GM19023 (cell line): ENCODE data around the gene CNPY2.
"Not testable (repeated sequence)": the region's sequence is repeated elsewhere in the genome, so short reads cannot be mapped to it uniquely, and the experiment has no call there.

Source experiments
- ATAC-seq: cut with Tn5 transposase; IDR thresholded peaks from one replicate; pipeline ENCODE4 v1.9.1; 2021; ENCODE audit warnings: mild to moderate bottlenecking, moderate library complexity; ENCODE audit not compliant: unreplicated experiment

Gene CNPY2

GRCh38 chr12:56333679-56334489, 18.1 kb upstream of the CNPY2 start, which contains the start of gene PAN2:
TSS of gene PAN2 (minus strand) at chr12:56334000. CDS start at chr12:56333094, 906 bp downstream.
- ATAC-seq = peak; percentile 95

DNA sequence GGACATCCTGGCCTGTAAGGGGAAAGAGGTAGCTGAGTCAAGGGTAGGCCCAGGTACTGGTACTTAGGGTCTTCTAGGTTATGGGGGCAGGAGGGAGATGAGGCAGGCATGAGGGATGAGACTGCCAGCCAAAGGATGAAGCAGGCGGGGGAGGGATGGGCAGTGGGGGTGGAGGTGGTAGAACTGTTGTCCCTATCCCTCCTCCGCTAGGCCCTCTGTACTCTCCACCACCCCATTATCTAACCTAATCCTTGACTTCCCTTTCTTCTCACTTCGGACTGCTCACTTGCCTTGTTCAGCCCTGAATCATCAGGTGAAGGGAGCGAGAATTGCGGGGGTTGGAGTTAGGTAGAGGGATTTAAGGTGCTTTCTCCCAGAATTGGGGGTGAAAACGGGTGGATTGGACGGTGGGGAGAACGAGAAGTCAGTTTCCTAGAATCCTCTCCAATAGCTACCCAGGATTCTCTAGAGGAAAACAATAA, 17.4 kb upstream of the CNPY2 start:
- ATAC-seq = no peak

DNA sequence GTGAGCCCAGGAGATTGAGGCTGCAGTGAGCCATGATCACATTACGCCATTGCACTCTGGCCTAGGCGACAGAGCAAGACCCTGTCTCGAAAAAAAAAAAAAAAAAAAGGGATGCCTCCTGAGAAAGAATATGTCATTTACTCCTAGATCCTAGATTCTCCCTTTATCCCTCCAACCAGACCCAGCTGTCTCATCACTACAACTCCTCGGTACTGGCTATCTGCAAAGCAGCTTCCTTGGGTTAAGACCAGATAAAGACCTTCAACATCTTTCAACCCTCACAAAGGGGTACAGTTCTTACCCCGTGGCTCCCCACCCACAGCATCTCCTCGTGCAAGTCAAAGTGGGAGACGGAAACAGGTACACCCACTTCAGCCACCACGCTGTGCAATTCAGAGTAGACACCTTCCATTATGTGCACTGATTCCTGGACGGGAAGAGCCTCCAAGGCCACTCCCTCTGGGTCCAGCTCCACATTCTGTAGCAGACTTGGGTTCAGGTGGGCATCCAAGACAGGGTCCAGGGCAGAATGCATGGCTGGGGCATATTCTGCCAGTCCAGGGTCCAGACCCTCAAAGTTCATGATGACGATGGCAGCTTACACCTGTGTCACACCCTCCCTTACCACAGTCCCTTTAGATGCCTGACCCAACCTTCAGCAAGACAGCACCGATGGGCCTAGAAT, 16.9 kb upstream of the CNPY2 start:
- no peak for ATAC-seq

GRCh38 chr12:56330936-56331490, 15.2 kb upstream of the CNPY2 start:
- ATAC-seq = no peak

DNA sequence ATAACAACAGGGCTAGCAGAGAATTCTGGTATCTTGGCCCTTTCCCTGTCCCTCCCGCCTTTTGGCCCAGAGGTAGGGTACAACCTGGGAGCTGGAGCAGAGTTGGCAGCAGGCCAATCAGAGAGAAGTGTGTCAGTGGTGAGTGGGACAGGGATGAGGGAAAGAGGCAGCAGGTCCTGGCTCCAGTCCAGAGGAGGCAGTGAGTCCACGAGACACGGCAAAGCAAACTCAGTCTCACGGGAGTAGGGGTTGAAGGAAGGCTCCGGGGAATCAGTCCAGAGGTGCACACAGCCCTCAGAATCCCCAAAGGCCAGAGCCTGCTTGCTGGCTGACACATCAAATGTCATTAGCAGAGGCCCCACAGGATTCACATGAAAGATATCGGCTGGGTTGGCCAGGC, 10.7 kb upstream of the CNPY2 start:
- ATAC-seq = no peak

DNA sequence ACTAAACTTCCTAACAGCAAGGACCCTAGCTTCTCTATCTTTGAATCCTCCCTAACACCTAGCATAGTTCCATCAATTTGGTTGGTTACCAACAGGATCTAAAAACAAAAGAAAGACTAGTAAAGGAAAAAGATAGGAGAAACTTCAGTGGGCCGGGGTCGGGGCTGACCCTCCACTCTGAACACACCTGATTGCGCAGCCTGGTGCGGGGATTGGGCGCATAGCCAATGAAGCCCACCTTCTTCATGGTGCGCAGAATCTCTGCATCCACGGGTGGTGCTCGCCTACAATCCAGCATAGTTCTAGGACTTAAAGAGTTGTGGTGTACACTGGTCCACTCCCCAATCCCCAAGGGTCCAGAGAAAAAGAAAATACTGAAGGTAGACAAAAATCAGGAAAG, 10.3 kb upstream of the CNPY2 start:
- no peak for ATAC-seq

DNA sequence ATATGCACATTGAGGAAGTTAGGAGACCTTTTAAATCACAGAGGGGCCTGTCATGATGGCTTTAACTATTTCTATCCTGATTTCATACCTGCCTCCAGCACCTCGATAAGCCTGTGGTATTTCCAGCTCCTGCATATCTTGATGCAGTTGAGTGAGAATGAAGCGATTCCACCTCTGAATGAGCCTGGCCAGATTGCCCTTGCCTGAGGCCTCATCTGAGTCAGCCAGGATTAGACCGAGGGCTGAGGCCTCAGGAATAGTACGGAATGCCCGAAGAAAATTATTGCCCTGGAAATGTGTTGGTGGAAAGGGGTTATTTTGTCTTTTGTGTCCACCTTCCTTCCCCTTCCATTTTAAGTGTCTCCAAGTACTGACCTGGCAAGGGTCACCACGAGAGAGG, 8.4 kb upstream of the CNPY2 start:
- no peak for ATAC-seq

DNA sequence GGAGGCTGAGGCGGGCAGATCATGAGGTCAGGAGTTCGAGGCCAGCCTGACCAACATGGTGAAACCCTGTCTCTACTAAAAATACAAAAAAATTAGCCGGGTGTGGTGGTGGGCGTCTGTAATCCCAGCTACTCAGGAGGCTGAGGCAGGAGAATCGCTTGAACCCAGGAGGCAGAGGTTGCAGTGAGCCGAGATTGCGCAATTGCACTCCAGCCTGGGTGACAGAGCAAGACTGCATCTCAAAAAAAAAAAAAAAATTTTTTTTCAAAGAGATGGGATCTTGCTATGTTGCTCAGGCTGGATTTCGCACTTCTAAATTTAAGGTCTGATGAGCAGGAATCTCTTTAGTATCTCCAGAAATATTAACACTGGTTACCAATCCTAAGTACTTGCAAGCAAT, 5.8 kb upstream of the CNPY2 start:
- not testable (repeated sequence) for ATAC-seq

DNA sequence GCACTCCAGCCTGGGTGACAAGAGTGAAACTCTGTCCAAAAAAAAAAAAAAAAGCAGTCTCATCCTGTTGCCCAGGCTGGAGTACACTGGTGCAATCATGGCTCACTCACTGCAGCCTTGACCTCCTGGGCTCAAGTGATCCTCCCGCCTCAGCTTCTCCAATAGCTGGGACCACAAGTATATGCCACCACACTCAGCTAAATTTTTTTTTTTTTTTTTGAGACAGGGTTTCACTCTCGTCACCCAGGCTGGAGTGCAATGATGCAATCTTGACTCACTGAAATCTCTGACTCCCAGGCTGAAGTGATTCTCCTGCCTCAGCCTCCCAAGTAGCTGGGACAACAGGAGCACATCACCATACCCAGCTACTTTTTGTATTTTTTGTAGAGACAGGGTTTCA, 5.2 kb upstream of the CNPY2 start:
- no peak for ATAC-seq

- ATAC-seq = no peak
Observed at GRCh38 chr12:56317675-56318074, 1.9 kb upstream of the CNPY2 start.

- ATAC-seq = no peak
Observed at GRCh38 chr12:56315249-56315621, 553 bp downstream of the CNPY2 start.

DNA sequence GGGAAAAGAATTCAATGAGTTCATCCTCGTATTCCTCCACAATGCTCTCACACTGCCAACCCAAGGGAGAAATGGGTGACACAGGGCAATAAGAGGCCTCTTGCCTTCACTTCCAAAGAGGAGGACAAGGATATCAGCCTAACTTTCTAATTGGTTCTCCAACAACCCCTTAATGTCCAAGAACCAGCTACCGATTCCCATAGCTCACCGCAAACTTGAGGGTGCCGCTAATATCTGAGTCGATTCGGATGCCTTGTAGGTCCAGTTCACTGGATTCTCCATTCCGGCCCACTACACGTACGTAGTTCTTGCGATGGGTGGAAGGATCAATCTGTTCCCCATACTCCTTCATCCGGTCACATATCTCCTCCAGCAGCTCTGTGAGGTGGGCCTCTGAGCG, 4.8 kb downstream of the CNPY2 start:
- ATAC-seq = no peak

DNA sequence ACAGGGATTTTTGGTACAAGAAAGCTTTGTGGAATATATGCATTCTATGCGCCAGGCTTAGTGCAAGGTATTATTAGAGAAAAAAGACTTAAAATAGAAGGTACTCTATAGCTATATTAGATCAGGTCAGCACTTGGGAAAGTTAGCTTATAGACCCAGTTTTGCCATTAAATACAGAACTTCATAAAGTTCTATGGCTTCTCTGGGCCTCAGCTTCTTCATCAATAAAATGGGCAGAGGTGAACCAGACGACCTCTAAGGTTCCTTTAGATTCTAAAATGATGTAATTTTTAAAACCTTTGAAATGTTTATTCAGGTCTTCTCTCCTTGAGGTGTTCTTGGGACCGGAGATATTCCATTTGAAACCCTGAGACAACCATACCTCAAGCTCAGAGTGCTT, 7.1 kb downstream of the CNPY2 start:
- ATAC-seq = no peak

DNA sequence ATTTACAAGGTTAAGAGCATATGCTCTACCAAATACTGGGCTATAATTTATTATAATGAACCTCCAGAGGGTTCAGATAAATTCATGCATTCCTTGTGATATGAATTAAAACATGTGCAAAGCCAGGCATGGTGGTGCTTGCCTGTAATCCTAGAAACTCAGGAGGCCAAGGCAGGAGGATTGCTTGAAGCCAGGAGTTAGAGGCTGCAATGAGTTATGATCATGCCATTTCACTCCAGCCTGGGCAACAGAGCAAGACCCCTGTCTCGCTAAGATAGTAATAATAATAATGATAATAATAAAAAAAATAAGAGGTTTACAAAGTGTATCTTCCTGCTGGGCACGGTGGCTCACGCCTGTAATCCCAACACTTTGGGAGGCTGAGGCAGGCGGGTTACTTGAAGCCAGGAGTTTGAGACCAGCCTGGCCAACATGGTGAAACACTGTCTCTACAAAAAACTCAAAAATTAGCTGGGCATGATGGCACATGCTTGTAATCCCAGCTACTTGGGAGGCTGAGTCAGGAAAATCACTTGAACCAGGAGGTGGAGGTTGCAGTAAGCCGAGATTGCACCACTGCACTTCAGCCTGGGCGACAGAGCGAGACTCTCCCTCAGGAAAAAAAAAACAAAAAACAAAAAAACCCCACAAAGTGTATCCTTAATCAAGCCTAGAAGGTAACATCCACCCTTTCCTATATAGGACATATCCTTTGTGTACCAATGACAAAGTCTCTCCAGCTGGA, 8.4 kb downstream of the CNPY2 start:
- ATAC-seq = no peak

DNA sequence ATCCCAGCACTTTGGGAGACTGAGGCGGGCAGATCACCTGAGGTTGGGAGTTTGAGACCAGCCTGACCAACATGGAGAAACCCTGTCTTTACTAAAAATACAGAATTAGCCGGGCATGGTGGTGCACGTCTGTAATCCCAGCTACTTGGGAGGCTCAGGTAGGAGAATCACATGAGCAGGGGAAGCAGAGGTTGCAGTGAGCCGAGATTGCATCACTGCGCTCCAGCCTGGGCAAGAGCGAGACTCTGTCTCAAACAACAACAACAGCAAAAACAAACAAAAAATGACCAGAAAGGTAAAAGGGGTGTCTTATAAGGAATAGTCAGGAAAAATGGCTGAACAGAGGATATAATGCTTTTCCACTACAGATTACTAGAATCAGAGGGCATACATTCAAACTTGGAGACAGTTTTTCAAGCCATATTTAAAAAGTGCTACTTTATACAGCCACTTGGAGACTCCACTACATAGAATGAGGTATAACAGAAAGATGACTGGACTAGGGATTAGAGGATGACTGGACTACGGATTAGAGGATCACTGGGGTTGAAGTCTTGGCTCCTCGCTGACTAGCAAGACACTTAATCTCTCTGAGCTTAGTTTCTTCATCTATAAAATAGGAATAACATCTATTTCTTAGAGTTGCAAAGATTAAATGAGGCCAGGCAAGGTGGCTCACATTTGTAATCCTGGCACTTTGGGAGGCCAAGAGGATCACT, 10.8 kb downstream of the CNPY2 start:
- ATAC-seq = no peak

DNA sequence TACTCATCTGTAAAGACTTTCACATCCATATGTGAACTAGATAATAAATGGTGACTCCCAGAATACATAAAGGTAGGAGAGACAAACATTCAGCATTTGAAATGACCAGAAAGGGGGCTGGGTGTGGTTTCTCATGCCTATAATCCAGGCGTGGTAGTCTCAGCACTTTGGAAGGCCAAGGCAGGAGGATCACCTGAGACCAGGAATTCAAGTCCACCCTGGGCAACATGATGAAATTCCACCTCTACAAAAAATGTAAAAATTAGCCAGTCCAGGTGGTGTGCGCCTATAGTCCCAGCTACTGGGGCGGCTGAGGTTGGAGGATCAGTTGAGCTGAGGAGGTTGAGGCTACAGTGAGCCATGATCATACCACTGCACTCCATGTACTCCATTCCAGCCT, 11.5 kb downstream of the CNPY2 start:
- ATAC-seq = no peak

- no peak for ATAC-seq
Observed at GRCh38 chr12:56300644-56301464, 14.9 kb downstream of the CNPY2 start.

- peak; percentile 94 for ATAC-seq
Observed at GRCh38 chr12:56299853-56300643, 15.7 kb downstream of the CNPY2 start, which contains the start of gene CS. TSS of gene CS (minus strand) at chr12:56300330. CDS start at chr12:56300201, 129 bp downstream.

- ATAC-seq = peak; percentile 2
Observed at GRCh38 chr12:56299308-56299852, 16.4 kb downstream of the CNPY2 start.
